Activated T-helper 1 cell treated with anti-CD3 and anti-CD28 coated beads, Interleukin-12 subunit alpha, Interleukin-12 subunit beta, Interleukin-2, Interleukin-4 antibody, amounts not matched to agents 30 ng/mL and 10 ng/mL and 1 ng/mL, durations not matched to agents 14 hours and 24 hours and 36 hours (primary cell): ENCODE results near the gene CHD9. TPM values are rescaled to one million over a fixed set of nuclear protein-coding genes. Genes with fewer than 3 reads are reported as not detected.

Source experiments
- DNase-seq: peaks from one replicate; pipeline ENCODE4 v3.0.0; 2021; ENCODE audit warnings: low spot score
- H3K27ac Mint-ChIP-seq: one replicate; pipeline ENCODE4 v1.8.0; 2021; ENCODE audit warnings: mild to moderate bottlenecking, mixed read lengths
- H3K27me3 Mint-ChIP-seq: one replicate; pipeline ENCODE4 v1.8.0; 2022; ENCODE audit warnings: mild to moderate bottlenecking, moderate library complexity, mixed read lengths; ENCODE audit not compliant: insufficient read depth
- H3K36me3 Mint-ChIP-seq: one replicate; pipeline ENCODE4 v1.8.0; 2021; ENCODE audit warnings: low read depth, mixed read lengths
- H3K4me1 Mint-ChIP-seq: one replicate; pipeline ENCODE4 v1.8.0; 2021; ENCODE audit warnings: low read depth, mixed read lengths
- H3K4me3 Mint-ChIP-seq: one replicate; pipeline ENCODE4 v1.8.0; 2021; ENCODE audit warnings: mild to moderate bottlenecking, moderate library complexity, mixed read lengths
- H3K9me3 Mint-ChIP-seq: one replicate; pipeline ENCODE4 v1.8.0; 2021; ENCODE audit warnings: mixed read lengths
- intact Hi-C: fragments of 100-400 bp; cut with micrococcal nuclease; formaldehyde crosslinking; loops from one replicate; pipeline ENCODE4 v1.15.1; 2024
- total RNA-seq: library from RNA; stranded (reverse); gene quantifications from 2 replicates; pipeline ENCODE4 v1.2.3, GENCODE V29; 2022

Gene CHD9
- total RNA-seq, 1 donor from 2014 or later = 17.0 TPM

GRCh38 chr16:53121661-53122060 lies 66.9 kb downstream of the CHD9 start:
- intact Hi-C loops = no loop called here
- H3K4me3 Mint-ChIP-seq = no peak overlapping the region

GRCh38 chr16:53123747-53124146 lies 69.0 kb downstream of the CHD9 start:
- no peak for DNase-seq
- no peaks in the 10 kb centered on the region for H3K4me1 Mint-ChIP-seq
- H3K27ac Mint-ChIP-seq = no peak overlapping the region
- peaks cover 3% of the 10 kb centered on the region for H3K9me3 Mint-ChIP-seq
- intact Hi-C loops = no loop called here
- peaks cover 1% of the 10 kb centered on the region for H3K36me3 Mint-ChIP-seq
- H3K27me3 Mint-ChIP-seq = peaks cover 3% of the 10 kb centered on the region
- H3K4me3 Mint-ChIP-seq = no peak overlapping the region

More at GRCh38 chr16:53121661-53122060, 66.9 kb downstream of the CHD9 start:
- Mint-ChIP-seq H3K27ac (no peak overlapping the region), H3K4me1 (no peaks in the 10 kb centered on the region), H3K27me3 (peaks cover 3% of the 10 kb centered on the region), H3K36me3 (peaks cover 1% of the 10 kb centered on the region), H3K9me3 (peaks cover 3% of the 10 kb centered on the region)
- no peak for DNase-seq

GRCh38 chr16:53126390-53126789 lies 71.6 kb downstream of the CHD9 start:
- H3K9me3 Mint-ChIP-seq = peaks cover 3% of the 10 kb centered on the region
- H3K36me3 Mint-ChIP-seq = peaks cover 1% of the 10 kb centered on the region
- H3K4me3 Mint-ChIP-seq = no peak overlapping the region
- no peak overlapping the region for H3K27ac Mint-ChIP-seq
- intact Hi-C loops = no loop called here
- H3K4me1 Mint-ChIP-seq = peaks cover 6% of the 10 kb centered on the region
- no peak for DNase-seq
- peaks cover 3% of the 10 kb centered on the region for H3K27me3 Mint-ChIP-seq

- Mint-ChIP-seq H3K27ac (peak overlapping the region; percentile 10), H3K9me3 (no peaks in the 10 kb centered on the region), H3K27me3 (peaks cover 6% of the 10 kb centered on the region), H3K4me1 (peaks cover 6% of the 10 kb centered on the region), H3K4me3 (peak overlapping the region; percentile 80), H3K36me3 (no peaks in the 10 kb centered on the region)
- intact Hi-C loops = loop anchor here (1.0 to 5.0 kb wide), 10 partner anchors 30 to 573 kb away; partner anchors contain the start of genes AKTIP, RBL2 and RPGRIP1L
- DNase-seq = no peak
These were observed 74.7 kb downstream of the CHD9 start for GRCh38 chr16:53129281-53130158.

GRCh38 chr16:53130159-53131049 lies 75.6 kb downstream of the CHD9 start:
- peaks cover 9% of the 10 kb centered on the region for H3K27me3 Mint-ChIP-seq
- H3K36me3 Mint-ChIP-seq = no peaks in the 10 kb centered on the region
- peaks cover 6% of the 10 kb centered on the region for H3K4me1 Mint-ChIP-seq
- no peaks in the 10 kb centered on the region for H3K9me3 Mint-ChIP-seq
- peak; percentile 92 for DNase-seq
- H3K4me3 Mint-ChIP-seq = peak overlapping the region; percentile 80
- intact Hi-C loops = loop anchor here (1.0 to 5.0 kb wide), 10 partner anchors 30 to 572 kb away; partner anchors contain the start of genes AKTIP, RBL2 and RPGRIP1L
- H3K27ac Mint-ChIP-seq = peak overlapping the region; percentile 79

GRCh38 chr16:53131050-53131362 lies 76.2 kb downstream of the CHD9 start:
- intact Hi-C loops = loop anchor here (2.0 to 5.0 kb wide), 5 partner anchors 76 to 572 kb away; partner anchors contain the start of gene RPGRIP1L
- Mint-ChIP-seq H3K4me3 (no peak overlapping the region), H3K4me1 (peaks cover 6% of the 10 kb centered on the region), H3K36me3 (no peaks in the 10 kb centered on the region), H3K9me3 (no peaks in the 10 kb centered on the region), H3K27me3 (peaks cover 6% of the 10 kb centered on the region), H3K27ac (no peak overlapping the region)
- no peak for DNase-seq

- H3K4me3 Mint-ChIP-seq = peak overlapping the region; percentile 88
- H3K36me3 Mint-ChIP-seq = no peaks in the 10 kb centered on the region
- H3K9me3 Mint-ChIP-seq = no peaks in the 10 kb centered on the region
- H3K27ac Mint-ChIP-seq = peak overlapping the region; percentile 90
- peaks cover 6% of the 10 kb centered on the region for H3K4me1 Mint-ChIP-seq
- peak; percentile 34 for DNase-seq
- peaks cover 6% of the 10 kb centered on the region for H3K27me3 Mint-ChIP-seq
- intact Hi-C loops = loop anchor here (2.0 to 5.0 kb wide), 5 partner anchors 75 to 571 kb away; partner anchors contain the start of gene RPGRIP1L
These were observed 76.7 kb downstream of the CHD9 start for GRCh38 chr16:53131363-53132071.

- Mint-ChIP-seq H3K36me3 (no peaks in the 10 kb centered on the region), H3K9me3 (no peaks in the 10 kb centered on the region), H3K4me3 (peak overlapping the region; percentile 50), H3K4me1 (peaks cover 6% of the 10 kb centered on the region), H3K27ac (peak overlapping the region; percentile 32), H3K27me3 (peaks cover 6% of the 10 kb centered on the region)
- intact Hi-C loops = loop anchor here (5.0 kb wide), 2 partner anchors 150 to 325 kb away; no protein-coding TSS in a partner anchor
- no peak for DNase-seq
These were observed 77.6 kb downstream of the CHD9 start for GRCh38 chr16:53132406-53132805.

GRCh38 chr16:53135329-53135728 lies 80.5 kb downstream of the CHD9 start:
- intact Hi-C loops = no loop called here
- no peaks in the 10 kb centered on the region for H3K36me3 Mint-ChIP-seq
- no peaks in the 10 kb centered on the region for H3K9me3 Mint-ChIP-seq
- no peaks in the 10 kb centered on the region for H3K4me1 Mint-ChIP-seq
- H3K27me3 Mint-ChIP-seq = peaks cover 6% of the 10 kb centered on the region
- no peak for DNase-seq
- no peak overlapping the region for H3K27ac Mint-ChIP-seq
- no peak overlapping the region for H3K4me3 Mint-ChIP-seq

- no peak overlapping the region for H3K4me3 Mint-ChIP-seq
- no peak overlapping the region for H3K27ac Mint-ChIP-seq
- H3K27me3 Mint-ChIP-seq = no peaks in the 10 kb centered on the region
- no peaks in the 10 kb centered on the region for H3K36me3 Mint-ChIP-seq
- intact Hi-C loops = loop anchor here (10.0 kb wide), 1 partner anchor 618 kb away; no protein-coding TSS in a partner anchor
- no peak for DNase-seq
- no peaks in the 10 kb centered on the region for H3K9me3 Mint-ChIP-seq
- H3K4me1 Mint-ChIP-seq = no peaks in the 10 kb centered on the region
These were observed 88.2 kb downstream of the CHD9 start for GRCh38 chr16:53142823-53143568.

- no peak for DNase-seq
- peaks cover 7% of the 10 kb centered on the region for H3K36me3 Mint-ChIP-seq
- H3K9me3 Mint-ChIP-seq = no peaks in the 10 kb centered on the region
- H3K27me3 Mint-ChIP-seq = no peaks in the 10 kb centered on the region
- H3K4me1 Mint-ChIP-seq = no peaks in the 10 kb centered on the region
- intact Hi-C loops = loop anchor here (10.0 kb wide), 1 partner anchor 623 kb away; no protein-coding TSS in a partner anchor
- H3K4me3 Mint-ChIP-seq = no peak overlapping the region
- no peak overlapping the region for H3K27ac Mint-ChIP-seq
These were observed 92.8 kb downstream of the CHD9 start for GRCh38 chr16:53147500-53148065.
